HepG2 (cell line): ENCODE measurements around the gene MRPS35. TPM values are rescaled to one million over a fixed set of nuclear protein-coding genes. Genes with fewer than 3 reads are reported as not detected.

Experiments used
- CC2D1A ChIP-seq: sonication (generic); formaldehyde crosslinking; IDR thresholded peaks from 2 replicates; pipeline ENCODE4 v1.8.1; 2023; ENCODE audit warnings: mild to moderate bottlenecking, missing genetic modification reagents
- FOXJ3 ChIP-seq: sonication (generic); formaldehyde crosslinking; IDR thresholded peaks from 2 replicates; pipeline ENCODE4 v1.4.0; 2020; ENCODE audit warnings: missing genetic modification reagents, mild to moderate bottlenecking, borderline replicate concordance
- HNRNPH1 ChIP-seq: fragments of 200-400 bp; formaldehyde crosslinking; optimal IDR thresholded peaks from 2 replicates; pipeline ENCODE3; 2017; ENCODE audit warnings: mild to moderate bottlenecking, low read depth, low read length
- KLF6 ChIP-seq: IDR thresholded peaks from 2 replicates; pipeline ENCODE4 v1.8.0; 2016; ENCODE audit warnings: missing biosample characterization, missing genetic modification reagents
- MIER3 ChIP-seq: IDR thresholded peaks from 2 replicates; pipeline ENCODE4 v1.6.1; 2016; ENCODE audit warnings: missing compliant biosample characterization, borderline replicate concordance
- NFE2 ChIP-seq: sonication (generic); formaldehyde crosslinking; IDR thresholded peaks from 2 replicates; pipeline ENCODE4 v1.4.0; 2020; ENCODE audit warnings: missing genetic modification reagents
- PAF1 ChIP-seq: IDR thresholded peaks from 2 replicates; pipeline ENCODE4 v1.6.1; 2016; ENCODE audit warnings: missing genetic modification reagents, missing compliant biosample characterization
- PHF21A ChIP-seq: sonication (generic); formaldehyde crosslinking; IDR thresholded peaks from 2 replicates; pipeline ENCODE4 v1.5.0; 2020; ENCODE audit warnings: mild to moderate bottlenecking, missing genetic modification reagents
- PPARG ChIP-seq: conservative IDR thresholded peaks from 2 replicates; pipeline ENCODE4 v1.6.1; 2016; ENCODE audit warnings: missing biosample characterization, missing genetic modification reagents
- PRMT3 ChIP-seq: sonication (generic); formaldehyde crosslinking; IDR thresholded peaks from 2 replicates; pipeline ENCODE4 v1.8.1; 2022; ENCODE audit warnings: low read depth, mild to moderate bottlenecking, moderate library complexity, missing genetic modification reagents, borderline replicate concordance
- TBX3 ChIP-seq: fragments of 450-650 bp; IDR thresholded peaks from 2 replicates; pipeline ENCODE4 v1.6.1; 2017; ENCODE audit warnings: antibody characterized with exemption, mild to moderate bottlenecking, inconsistent platforms, borderline replicate concordance
- ZFP36L1 ChIP-seq: sonication (generic); formaldehyde crosslinking; IDR thresholded peaks from 2 replicates; pipeline ENCODE4 v1.8.0; 2022; ENCODE audit warnings: mild to moderate bottlenecking, missing genetic modification reagents, moderate library complexity
- ZFP82 ChIP-seq: sonication (generic); formaldehyde crosslinking; IDR thresholded peaks from 2 replicates; pipeline ENCODE4 v1.5.1; 2020; ENCODE audit warnings: mild to moderate bottlenecking, missing genetic modification reagents, borderline replicate concordance
- ZGPAT ChIP-seq: IDR thresholded peaks from 2 replicates; pipeline ENCODE4 v1.6.1; 2016; ENCODE audit warnings: mild to moderate bottlenecking
- ZNF280B ChIP-seq: sonication (generic); formaldehyde crosslinking; IDR thresholded peaks from 2 replicates; pipeline ENCODE4 v1.5.0; 2020; ENCODE audit warnings: missing genetic modification reagents, mild to moderate bottlenecking, borderline replicate concordance
- ZNF513 ChIP-seq: sonication (generic); formaldehyde crosslinking; conservative IDR thresholded peaks from 2 replicates; pipeline ENCODE4 v1.5.0; 2020; ENCODE audit warnings: missing genetic modification reagents
- ZNF75D ChIP-seq: sonication (generic); formaldehyde crosslinking; IDR thresholded peaks from 2 replicates; pipeline ENCODE4 v1.8.1; 2023; ENCODE audit warnings: missing genetic modification reagents, mild to moderate bottlenecking, borderline replicate concordance
- ZNF782 ChIP-seq: sonication (generic); formaldehyde crosslinking; IDR thresholded peaks from 2 replicates; pipeline ENCODE4 v1.4.0; 2020; ENCODE audit warnings: missing genetic modification reagents, mild to moderate bottlenecking, borderline replicate concordance
- ZNF883 ChIP-seq: sonication (generic); formaldehyde crosslinking; IDR thresholded peaks from 2 replicates; pipeline ENCODE4 v1.5.1; 2020; ENCODE audit warnings: mild to moderate bottlenecking, missing genetic modification reagents; ENCODE audit errors: not compliant biosample characterization
- polyA plus RNA-seq, 8 experiments: library from polyadenylated mRNA; depleted of rRNA in 3 of 8; stranded (reverse) in 7 of 8; unstranded in 1 of 8; fragments of >200 nt; fragmentation: Illumina TruSeq in 4 of 8; extraction: Trizol in 4 of 8; gene quantifications; 2 replicates each; pipeline versions ENCODE4 v1.2.1 to v1.2.3, GENCODE V29; 2011 to 2016; ENCODE audit warnings: low read depth in 4 of 8, missing spikeins in 1 of 8, mixed read lengths in 1 of 8; ENCODE audit not compliant: insufficient read depth in 1 of 8
- total RNA-seq, 5 experiments: library from RNA; depleted of rRNA; stranded (reverse); fragments of >200 nt; fragmentation: Illumina TruSeq; extraction: Trizol; gene quantifications; 2 replicates each; pipeline ENCODE4 v1.2.3, GENCODE V29; 2016; ENCODE audit warnings: low read depth in 1 of 5
- TF ChIP-seq, protein P1 (sequence below): IDR thresholded peaks from 2 replicates; pipeline ENCODE4 v1.6.1; 2016
- TF ChIP-seq, protein P2 (sequence below): sonication (generic); formaldehyde crosslinking; IDR thresholded peaks from 2 replicates; pipeline ENCODE4 v1.4.0; 2020; ENCODE audit warnings: mild to moderate bottlenecking, missing genetic modification reagents
- TF ChIP-seq, protein P3 (sequence below): IDR thresholded peaks from 2 replicates; pipeline ENCODE4 v1.6.1; 2016; ENCODE audit warnings: mild to moderate bottlenecking, missing biosample characterization, missing genetic modification reagents

Gene MRPS35
- total and polyA plus RNA-seq, 2 of the 13 experiments (the other 11 are each of a cell fraction or from before 2014, with no cell fraction given) = 63.4 to 104 TPM

- no peak for TF ChIP-seq PHF21A (CRISPR knock-in tag)
- TF ChIP-seq, protein P1, sequence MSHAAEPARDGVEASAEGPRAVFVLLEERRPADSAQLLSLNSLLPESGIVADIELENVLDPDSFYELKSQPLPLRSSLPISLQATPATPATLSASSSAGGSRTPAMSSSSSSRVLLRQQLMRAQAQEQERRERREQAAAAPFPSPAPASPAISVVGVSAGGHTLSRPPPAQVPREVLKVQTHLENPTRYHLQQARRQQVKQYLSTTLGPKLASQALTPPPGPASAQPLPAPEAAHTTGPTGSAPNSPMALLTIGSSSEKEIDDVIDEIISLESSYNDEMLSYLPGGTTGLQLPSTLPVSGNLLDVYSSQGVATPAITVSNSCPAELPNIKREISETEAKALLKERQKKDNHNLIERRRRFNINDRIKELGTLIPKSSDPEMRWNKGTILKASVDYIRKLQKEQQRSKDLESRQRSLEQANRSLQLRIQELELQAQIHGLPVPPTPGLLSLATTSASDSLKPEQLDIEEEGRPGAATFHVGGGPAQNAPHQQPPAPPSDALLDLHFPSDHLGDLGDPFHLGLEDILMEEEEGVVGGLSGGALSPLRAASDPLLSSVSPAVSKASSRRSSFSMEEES (CRISPR knock-in tag) = peak; percentile 36
- TF ChIP-seq ZNF782 (CRISPR knock-in tag) = peak; percentile 91
- TF ChIP-seq FOXJ3 (CRISPR knock-in tag) = peak; percentile 80
- TF ChIP-seq PAF1 (CRISPR knock-in tag) = no peak
- no peak for TF ChIP-seq PRMT3 (CRISPR knock-in tag)
- no peak for TF ChIP-seq ZFP36L1
- no peak for TF ChIP-seq HNRNPH1
- TF ChIP-seq KLF6 (CRISPR knock-in tag) = peak; percentile 94
- peak; percentile 96 for TF ChIP-seq ZNF280B (CRISPR knock-in tag)
- 0 out of 2 replicates have a peak, but pooled peaks have one; percentile 36 for TF ChIP-seq PPARG
- no peak for TF ChIP-seq NFE2 (CRISPR knock-in tag)
- peak; percentile 75; the same call in 1 of the 2 replicates for TF ChIP-seq MIER3 (CRISPR knock-in tag)
- TF ChIP-seq CC2D1A (CRISPR knock-in tag) = no peak
- no peak for TF ChIP-seq TBX3
- peak; percentile 85 for TF ChIP-seq ZGPAT
- TF ChIP-seq, protein P2, sequence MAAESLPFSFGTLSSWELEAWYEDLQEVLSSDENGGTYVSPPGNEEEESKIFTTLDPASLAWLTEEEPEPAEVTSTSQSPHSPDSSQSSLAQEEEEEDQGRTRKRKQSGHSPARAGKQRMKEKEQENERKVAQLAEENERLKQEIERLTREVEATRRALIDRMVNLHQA (CRISPR knock-in tag) = no peak
- TF ChIP-seq, protein P3, sequence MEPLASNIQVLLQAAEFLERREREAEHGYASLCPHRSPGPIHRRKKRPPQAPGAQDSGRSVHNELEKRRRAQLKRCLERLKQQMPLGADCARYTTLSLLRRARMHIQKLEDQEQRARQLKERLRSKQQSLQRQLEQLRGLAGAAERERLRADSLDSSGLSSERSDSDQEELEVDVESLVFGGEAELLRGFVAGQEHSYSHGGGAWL (CRISPR knock-in tag) = peak; percentile 90
- no peak for TF ChIP-seq ZNF513
- no peak for TF ChIP-seq ZNF75D (CRISPR knock-in tag)
- TF ChIP-seq ZFP82 = peak; percentile 94; the same call in 1 of the 2 replicates
- peak; percentile 79 for TF ChIP-seq ZNF883 (CRISPR knock-in tag)
These were observed at the start of gene MRPS35 (continued) for GRCh38 chr12:27710592-27711316.
